HG03066 (cell line): ENCODE measurements around the gene TUBB2B.
"Not testable (repeated sequence)": the region's sequence is repeated elsewhere in the genome, so short reads cannot be mapped to it uniquely, and the experiment has no call there.

Experiments used
- ATAC-seq: cut with Tn5 transposase; IDR thresholded peaks from one replicate; pipeline ENCODE4 v1.9.1; 2021; ENCODE audit warnings: low read depth; ENCODE audit not compliant: unreplicated experiment

Gene TUBB2B

GRCh38 chr6:3193102-3193849 is 34.2 kb downstream of the TUBB2B start:
- no peak for ATAC-seq

DNA sequence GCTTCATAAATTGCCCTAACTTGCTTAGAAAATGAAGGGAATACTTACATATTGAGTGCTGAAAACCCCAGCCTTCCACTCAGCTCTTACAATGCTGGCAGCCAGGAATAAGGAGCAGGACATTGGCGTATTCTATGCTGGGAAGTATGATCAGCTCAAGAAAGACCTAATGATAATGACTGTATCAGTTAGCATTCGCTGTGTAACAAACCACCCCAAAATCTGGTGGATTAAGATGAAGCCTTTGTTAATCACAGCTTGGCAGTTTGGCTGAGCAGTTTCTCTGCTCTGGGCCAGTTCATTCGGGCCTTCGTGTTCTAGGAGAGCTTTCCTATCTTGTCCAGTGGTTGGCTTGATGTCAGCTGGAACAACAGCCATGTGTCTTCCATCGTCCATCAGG is 36.7 kb downstream of the TUBB2B start:
- ATAC-seq: no peak

DNA sequence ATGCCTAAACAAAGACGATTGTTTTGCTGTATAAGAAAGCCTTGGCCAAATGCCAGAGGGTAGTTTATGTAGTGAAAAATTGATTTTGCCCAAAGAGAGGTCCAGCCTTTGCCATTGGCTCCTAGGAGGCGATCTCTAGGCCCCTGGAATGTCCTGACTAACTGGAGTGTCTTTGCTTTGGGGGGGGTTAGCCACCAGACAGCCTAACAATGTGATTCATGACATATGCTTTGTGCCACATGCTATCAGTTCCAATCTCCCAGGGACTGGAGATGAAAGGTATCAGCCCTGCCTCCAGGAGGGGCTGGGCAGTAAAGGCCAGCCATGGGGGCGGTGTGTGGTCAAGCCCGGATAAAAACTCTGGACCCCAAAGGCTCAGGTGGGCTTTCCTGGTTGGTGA is 37.4 kb downstream of the TUBB2B start:
- ATAC-seq: no peak

DNA sequence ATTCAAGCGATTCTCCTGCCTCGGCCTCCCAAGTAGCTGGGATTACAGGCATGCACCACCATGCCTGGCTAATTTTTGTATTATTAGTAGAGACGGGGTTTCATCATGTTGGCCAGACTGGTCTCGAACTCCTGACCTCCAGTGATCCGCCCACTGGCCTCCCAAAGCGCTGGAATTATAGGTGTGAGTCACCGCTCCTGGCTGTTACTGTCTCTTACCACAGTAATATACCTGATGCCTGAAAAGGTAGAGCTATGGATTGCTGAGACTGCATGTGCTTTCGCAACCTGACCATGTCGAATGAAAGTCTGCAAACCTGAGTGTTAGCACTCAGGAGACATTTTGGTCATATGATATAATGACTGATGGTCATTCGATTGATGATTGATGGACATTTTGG is 38.3 kb downstream of the TUBB2B start:
- ATAC-seq: not testable (repeated sequence)

GRCh38 chr6:3188262-3188661 is 39.2 kb downstream of the TUBB2B start:
- ATAC-seq: no peak

- ATAC-seq: no peak
Measured at GRCh38 chr6:3186974-3187382, 40.5 kb downstream of the TUBB2B start.

DNA sequence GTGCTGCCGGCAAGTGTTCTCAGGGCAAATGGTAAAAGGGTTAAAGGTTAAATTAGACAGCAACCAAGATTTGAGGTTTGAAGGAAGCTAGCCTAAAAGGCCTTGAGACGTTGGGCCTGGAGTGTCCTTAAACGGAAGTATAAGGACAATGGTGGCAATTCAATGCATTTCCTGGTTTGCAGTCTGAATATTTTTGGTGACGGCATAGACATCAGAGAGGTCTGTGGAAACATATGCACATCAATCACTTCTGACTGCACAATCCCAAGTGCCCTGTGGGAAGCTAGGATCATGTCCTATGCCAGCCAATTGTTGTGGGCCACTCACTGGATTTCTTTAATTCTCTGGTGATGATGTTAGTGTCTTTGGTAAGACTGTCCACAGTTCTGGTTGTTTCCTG is 44.4 kb downstream of the TUBB2B start:
- no peak for ATAC-seq

- no peak for ATAC-seq
Measured at GRCh38 chr6:3181105-3181504, 46.3 kb downstream of the TUBB2B start.

- ATAC-seq: not testable (repeated sequence)
Measured at GRCh38 chr6:3179945-3180344, 47.5 kb downstream of the TUBB2B start.

- ATAC-seq: not testable (repeated sequence)
Measured at GRCh38 chr6:3178666-3179065, 48.8 kb downstream of the TUBB2B start.

DNA sequence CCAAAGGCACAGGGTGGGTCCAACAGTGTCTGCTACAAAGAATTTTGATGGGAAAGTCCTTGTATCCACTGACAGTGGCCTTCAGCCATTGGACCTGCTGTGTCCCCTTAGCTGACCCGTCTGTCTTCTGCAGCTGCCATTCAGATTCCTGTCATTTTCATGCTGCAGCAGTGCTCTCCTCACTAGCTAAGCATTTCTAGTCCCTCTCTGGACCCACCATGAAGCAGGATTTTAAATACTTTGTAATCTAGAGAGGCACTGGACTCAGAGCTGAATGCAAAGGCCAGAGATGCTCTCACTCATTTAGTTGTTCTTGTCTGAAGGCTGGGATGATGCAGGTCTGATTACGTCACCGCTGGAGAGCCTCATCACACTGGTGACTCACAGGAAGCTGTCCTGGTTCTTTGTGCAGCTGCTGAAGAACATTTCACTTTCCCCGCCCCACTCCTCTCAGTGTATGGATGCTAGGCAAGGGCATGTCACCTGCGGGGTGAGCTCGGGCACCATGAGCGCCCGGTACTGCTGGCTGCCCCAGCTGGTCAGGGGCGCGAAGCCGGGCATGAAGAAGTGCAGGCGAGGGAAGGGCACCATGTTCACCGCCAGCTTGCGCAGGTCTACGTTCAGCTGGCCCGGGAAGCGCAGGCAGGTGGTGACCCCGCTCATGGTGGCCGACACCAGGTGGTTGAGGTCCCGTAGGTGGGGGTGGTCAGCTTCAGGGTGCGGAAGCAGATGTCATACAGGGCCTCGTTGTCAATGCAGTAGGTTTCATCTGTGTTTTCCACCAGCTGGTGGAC is 50.7 kb downstream of the TUBB2B start:
- no peak for ATAC-seq

DNA sequence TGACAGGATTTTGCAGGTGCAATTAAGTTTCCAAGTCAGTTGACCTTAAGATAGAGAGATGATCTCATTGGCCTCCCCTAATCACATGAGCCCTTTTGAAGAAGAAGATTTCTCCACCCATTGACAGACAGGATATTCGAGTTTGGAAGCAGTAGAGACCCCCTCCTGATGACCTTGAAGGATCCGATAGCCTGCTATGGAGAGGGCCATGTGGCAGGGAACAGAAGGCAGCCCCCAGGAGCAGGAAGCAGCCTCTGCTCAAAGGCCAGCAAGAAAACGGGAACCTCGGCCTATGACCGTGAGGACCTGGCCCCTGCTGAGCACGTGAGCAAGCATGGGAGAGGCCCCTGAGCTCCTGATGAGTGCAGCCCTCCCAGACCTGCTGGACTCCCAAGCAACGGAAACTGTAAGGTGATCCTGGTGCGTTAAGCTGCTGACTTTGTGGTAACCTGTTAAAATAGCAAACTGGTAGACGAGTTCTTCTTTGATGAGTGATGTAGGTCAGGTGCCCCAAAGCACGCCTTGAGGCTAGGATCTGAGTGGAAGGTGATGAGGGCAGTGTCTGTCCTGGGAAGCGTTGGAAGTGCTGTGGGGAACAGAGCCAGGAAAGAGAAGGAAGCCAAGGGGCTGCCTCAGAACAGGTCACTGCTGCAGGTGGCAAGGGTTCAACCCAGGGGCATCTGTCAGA is 51.6 kb downstream of the TUBB2B start:
- no peak for ATAC-seq
